ENCODE results near the gene FUNDC1.

Gene FUNDC1

GRCh38 chrX:44474410-44474809, 68.2 kb downstream of the FUNDC1 start:
- H3K4me3 ChIP-seq (ENCODE audit: low read length): no peak overlapping the region
- no peaks in the 10 kb centered on the region for H3K36me3 ChIP-seq (ENCODE audit: control insufficient read depth, low read depth, low read length)
- H3K9me3 ChIP-seq (ENCODE audit: control insufficient read depth, low read depth, low read length): peaks cover 12% of the 10 kb centered on the region
- no peak overlapping the region for H3K9ac ChIP-seq (ENCODE audit: low read length)
- H3K4me1 ChIP-seq (ENCODE audit: control insufficient read depth, low read depth, low read length): no peaks in the 10 kb centered on the region
- no peak overlapping the region for H3K27ac ChIP-seq (ENCODE audit: low read length)
- H3K27me3 ChIP-seq (ENCODE audit: control insufficient read depth, insufficient read depth, low read length): no peaks in the 10 kb centered on the region
